Measurements from ENCODE around the gene NFIA.
"Not testable (repeated sequence)": the region's sequence is repeated elsewhere in the genome, so short reads cannot be mapped to it uniquely, and the experiment has no call there.

NFIA gene

GRCh38 chr1:61123326-61123725, 41.0 kb downstream of the NFIA start:
- TF ChIP-seq CTCF (conservative IDR thresholded peaks at IDR 0.05; ENCODE audit: low read depth, low read length), result no peak
- no peak for DNase-seq (ENCODE audit: low read depth)
- no peak overlapping the region for H3K4me3 ChIP-seq (ENCODE audit: low read depth, low read length)

- DNase-seq (ENCODE audit: low read depth), result no peak
- TF ChIP-seq CTCF (conservative IDR thresholded peaks at IDR 0.05; ENCODE audit: low read depth, low read length), result no peak
- no peak overlapping the region for H3K4me3 ChIP-seq (ENCODE audit: low read depth, low read length)
Observed at GRCh38 chr1:61124078-61124477, 41.7 kb downstream of the NFIA start.

- no peak for DNase-seq (ENCODE audit: low read depth)
- H3K4me3 ChIP-seq (ENCODE audit: low read depth, low read length), result no peak overlapping the region
- TF ChIP-seq CTCF (conservative IDR thresholded peaks at IDR 0.05; ENCODE audit: low read depth, low read length), result no peak
Observed at GRCh38 chr1:61124696-61125095, 42.3 kb downstream of the NFIA start.

DNA sequence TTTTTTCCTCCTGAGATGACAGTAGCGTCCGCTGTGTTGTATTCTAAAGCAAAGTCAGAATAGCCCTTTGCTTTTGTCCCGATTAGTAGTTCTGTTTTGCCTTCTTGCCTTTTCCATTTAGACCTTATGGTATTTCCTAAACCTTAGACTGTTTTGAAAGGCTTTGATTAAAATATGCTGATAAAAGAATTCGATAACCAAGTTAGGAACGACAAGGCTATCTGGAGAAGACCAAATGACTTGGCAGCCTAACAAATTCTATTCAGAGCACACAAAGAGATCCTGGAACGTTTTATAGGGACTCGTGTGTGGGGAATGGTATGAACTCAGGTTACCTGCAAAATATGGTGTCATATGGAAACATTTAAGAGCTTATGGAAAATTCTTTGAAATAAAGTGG, 42.9 kb downstream of the NFIA start:
- no peak for DNase-seq (ENCODE audit: low read depth)
- no peak overlapping the region for H3K4me3 ChIP-seq (ENCODE audit: low read depth, low read length)
- no peak for TF ChIP-seq CTCF (conservative IDR thresholded peaks at IDR 0.05; ENCODE audit: low read depth, low read length)

- no peak for DNase-seq (ENCODE audit: low read depth)
- TF ChIP-seq CTCF (conservative IDR thresholded peaks at IDR 0.05; ENCODE audit: low read depth, low read length), result no peak
- no peak overlapping the region for H3K4me3 ChIP-seq (ENCODE audit: low read depth, low read length)
Observed at GRCh38 chr1:61125895-61126294, 43.5 kb downstream of the NFIA start.

- H3K4me3 ChIP-seq (ENCODE audit: low read depth, low read length); DNase-seq (ENCODE audit: low read depth): not testable (repeated sequence)
Observed at GRCh38 chr1:61126843-61127242, 44.5 kb downstream of the NFIA start.

DNA sequence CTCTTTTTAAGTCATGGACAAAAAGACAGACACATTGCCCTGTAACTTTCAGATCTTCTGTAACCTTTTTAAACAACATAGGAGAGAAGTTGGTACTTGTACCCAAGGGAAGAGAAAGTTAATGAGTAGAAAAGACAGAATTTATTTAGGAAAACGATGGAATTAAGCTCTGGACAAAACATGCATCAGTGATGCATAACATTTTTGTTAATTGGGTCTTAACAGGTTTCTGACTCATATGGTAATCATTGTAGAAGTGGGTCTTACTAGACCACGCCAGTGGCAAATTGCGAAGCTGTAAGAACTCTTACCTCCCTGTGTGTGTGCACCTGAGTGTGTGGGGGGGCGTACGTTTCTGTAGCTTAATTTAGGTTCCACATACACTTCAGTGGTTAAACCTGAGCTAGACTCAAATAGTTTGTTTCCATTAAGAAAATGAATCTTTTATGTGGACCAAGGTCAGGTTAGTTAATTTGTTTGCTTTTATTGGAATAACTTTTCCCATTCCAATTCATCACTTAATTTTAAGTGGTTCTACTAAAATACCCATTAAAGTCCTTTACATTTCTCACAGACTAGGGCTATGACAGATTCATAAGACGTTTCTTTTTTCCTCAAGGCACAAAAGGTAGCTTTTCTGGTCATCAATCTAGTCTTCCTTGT, 48.1 kb downstream of the NFIA start:
- no peak for DNase-seq (ENCODE audit: low read depth)
- TF ChIP-seq CTCF (conservative IDR thresholded peaks at IDR 0.05; ENCODE audit: low read depth, low read length), result no peak
- no peak overlapping the region for H3K4me3 ChIP-seq (ENCODE audit: low read depth, low read length)

Data from choroid plexus epithelial cell (primary cell).